Measurements from ENCODE around the gene CKS1B. TPM values are rescaled to one million over a fixed set of nuclear protein-coding genes. Genes with fewer than 3 reads are reported as not detected.
A peak's percentile ranks its signal among the peaks of the same experiment; 100 is the strongest.

The CKS1B gene
- total RNA-seq, 2 experiments from 2014 or later = 1.4 to 3.9 TPM

- no peak overlapping the region for H3K4me3 Mint-ChIP-seq
- ATAC-seq (ENCODE audit: poor library complexity) = no peak
- Histone ChIP-seq H3K36me3 (ENCODE audit: insufficient read depth, low read length) (peaks cover 50% of the 10 kb centered on the region), H3K4me3 (ENCODE audit: low read length) (no peak overlapping the region), H3K4me1 (ENCODE audit: insufficient read depth, low read length) (peaks cover 42% of the 10 kb centered on the region), H3K27me3 (ENCODE audit: control insufficient read depth in 1 of 2, insufficient read depth in 2 of 2, low read length in 2 of 2) (no peaks in the 10 kb centered on the region), H3K9me3 (ENCODE audit: control insufficient read depth in 1 of 2, insufficient read depth in 1 of 2, low read length in 2 of 2) (no peaks in the 10 kb centered on the region), H3K27ac (ENCODE audit: low read depth in 1 of 2, low read length in 2 of 2) (no peak overlapping the region)
- H3K4me1 Mint-ChIP-seq (ENCODE audit: low read depth) = peaks cover 20% of the 10 kb centered on the region
- no peaks in the 10 kb centered on the region for H3K27me3 Mint-ChIP-seq
- ChIA-PET POLR2A (interaction anchor here (1.2 to 1.6 kb wide), 4 partner anchors 11 to 36 kb away, joined by 4 to 7 read pairs (median 6); partner anchors contain the start of gene PBXIP1), CTCF (interaction anchor here (0.6 to 2.3 kb wide), 7 partner anchors 10 to 57 kb away, joined by 3 to 22 read pairs (median 3); no protein-coding TSS in a partner anchor)
- TF ChIP-seq CTCF (IDR thresholded peaks at IDR 0.05) = no peak
- no peak overlapping the region for H3K27ac Mint-ChIP-seq
- H3K9me3 Mint-ChIP-seq = no peaks in the 10 kb centered on the region
- intact Hi-C loops (cut with DNase I, micrococcal nuclease) = no loop called here
- H3K36me3 Mint-ChIP-seq (ENCODE audit: low read depth) = peaks cover 33% of the 10 kb centered on the region
- peak in 3 of 14 experiments; percentile 37 to 50 (median 40) for DNase-seq
These were observed 13.8 kb downstream of the CKS1B start for GRCh38 chr1:154988058-154988954.

- no peak overlapping the region for H3K4me3 ChIP-seq (ENCODE audit: low read length)
- Mint-ChIP-seq H3K4me1 (ENCODE audit: low read depth) (peaks cover 15% of the 10 kb centered on the region), H3K4me3 (no peak overlapping the region), H3K27ac (no peak overlapping the region), H3K36me3 (ENCODE audit: low read depth) (peaks cover 33% of the 10 kb centered on the region), H3K27me3 (no peaks in the 10 kb centered on the region), H3K9me3 (no peaks in the 10 kb centered on the region)
- peaks cover 50% of the 10 kb centered on the region for H3K36me3 ChIP-seq (ENCODE audit: insufficient read depth, low read length)
- DNase-seq (no peak), ATAC-seq (ENCODE audit: poor library complexity) (no peak)
- H3K27me3 ChIP-seq (ENCODE audit: control insufficient read depth in 1 of 2, insufficient read depth in 2 of 2, low read length in 2 of 2) = no peaks in the 10 kb centered on the region
- no peak for TF ChIP-seq CTCF (IDR thresholded peaks at IDR 0.05)
- peaks cover 33% of the 10 kb centered on the region for H3K4me1 ChIP-seq (ENCODE audit: insufficient read depth, low read length)
- no peak overlapping the region for H3K27ac ChIP-seq (ENCODE audit: low read depth in 1 of 2, low read length in 2 of 2)
- POLR2A ChIA-PET = interaction anchor here (1.3 kb wide), 1 partner anchor 10 kb away, joined by 6 read pairs; no protein-coding TSS in a partner anchor
- H3K9me3 ChIP-seq (ENCODE audit: control insufficient read depth in 1 of 2, insufficient read depth in 1 of 2, low read length in 2 of 2) = no peaks in the 10 kb centered on the region
- CTCF ChIA-PET = interaction anchor here (1.3 to 1.7 kb wide), 2 partner anchors 10 to 28 kb away, joined by 3 to 6 read pairs; no protein-coding TSS in a partner anchor
- intact Hi-C loops (cut with DNase I, micrococcal nuclease) = loop anchor here in 1 of 2 experiments (1.0 kb wide), 1 partner anchor 11 kb away; no protein-coding TSS in a partner anchor
These were observed 14.8 kb downstream of the CKS1B start for GRCh38 chr1:154989195-154989860.

GRCh38 chr1:154990276-154990675 is 15.8 kb downstream of the CKS1B start:
- H3K36me3 ChIP-seq (ENCODE audit: insufficient read depth, low read length) = peaks cover 50% of the 10 kb centered on the region
- H3K4me3 Mint-ChIP-seq = no peak overlapping the region
- no peak overlapping the region for H3K4me3 ChIP-seq (ENCODE audit: low read length)
- no peak for ATAC-seq (ENCODE audit: poor library complexity)
- no peaks in the 10 kb centered on the region for H3K27me3 ChIP-seq (ENCODE audit: control insufficient read depth in 1 of 2, insufficient read depth in 2 of 2, low read length in 2 of 2)
- peaks cover 33% of the 10 kb centered on the region for H3K36me3 Mint-ChIP-seq (ENCODE audit: low read depth)
- H3K27ac Mint-ChIP-seq = no peak overlapping the region
- H3K27ac ChIP-seq (ENCODE audit: low read depth in 1 of 2, low read length in 2 of 2) = no peak overlapping the region
- H3K9me3 ChIP-seq (ENCODE audit: control insufficient read depth in 1 of 2, insufficient read depth in 1 of 2, low read length in 2 of 2) = no peaks in the 10 kb centered on the region
- no peak for DNase-seq
- intact Hi-C loops (cut with DNase I, micrococcal nuclease) = no loop called here
- H3K4me1 Mint-ChIP-seq (ENCODE audit: low read depth) = peaks cover 16% of the 10 kb centered on the region
- peaks cover 26% of the 10 kb centered on the region for H3K4me1 ChIP-seq (ENCODE audit: insufficient read depth, low read length)
- POLR2A ChIA-PET = interaction anchor here (0.7 kb wide), 1 partner anchor 27 kb away, joined by 3 read pairs; no protein-coding TSS in a partner anchor
- H3K27me3 Mint-ChIP-seq = no peaks in the 10 kb centered on the region
- CTCF ChIA-PET = interaction anchor here (1.3 to 1.7 kb wide), 2 partner anchors 9 to 27 kb away, joined by 3 to 6 read pairs; no protein-coding TSS in a partner anchor
- no peaks in the 10 kb centered on the region for H3K9me3 Mint-ChIP-seq
- TF ChIP-seq CTCF (IDR thresholded peaks at IDR 0.05) = no peak

All from CD4-positive, alpha-beta T cell (primary cell).